Neural cell (in vitro differentiated cells): ENCODE measurements around the gene SHF. TPM values are rescaled to one million over a fixed set of nuclear protein-coding genes. Genes with fewer than 3 reads are reported as not detected.

Experiments used
- H2AFZ ChIP-seq: fragments of 200-600, 300-800 bp; sonication (generic), shearing (Covaris generic); 2 replicates; pipeline ENCODE4 v1.6.0; 2014; ENCODE audit warnings: low read depth, mild to moderate bottlenecking, antibody characterized with exemption, low read length, moderate library complexity
- H3F3A ChIP-seq: fragments of 200-600 bp; shearing (Covaris generic); 2 replicates; pipeline ENCODE4 v1.6.1; 2016; ENCODE audit warnings: mild to moderate bottlenecking, moderate library complexity, mixed read lengths, antibody characterized with exemption, low read length; ENCODE audit not compliant: insufficient read depth, poor library complexity, severe bottlenecking
- H3K27ac ChIP-seq: fragments of 200-600, 300-800 bp; sonication (generic), shearing (Covaris generic); 2 replicates; pipeline ENCODE4 v1.5.1; 2014; ENCODE audit warnings: mild to moderate bottlenecking, low read length, moderate library complexity
- H3K27me3 ChIP-seq: fragments of 300-800, 200-600 bp; sonication (generic), shearing (Covaris generic); 2 replicates; pipeline ENCODE4 v1.6.0; 2014; ENCODE audit warnings: mild to moderate bottlenecking, low read depth, low read length, moderate library complexity; ENCODE audit not compliant: insufficient read depth
- H3K36me3 ChIP-seq: fragments of 300-800, 200-600 bp; sonication (generic), shearing (Covaris generic); 2 replicates; pipeline ENCODE4 v1.5.1; 2014; ENCODE audit warnings: mild to moderate bottlenecking, antibody characterized with exemption, low read length, moderate library complexity; ENCODE audit not compliant: insufficient read depth
- H3K4me2 ChIP-seq: fragments of 300-800, 200-600 bp; sonication (generic), shearing (Covaris generic); 2 replicates; pipeline ENCODE4 v1.6.0; 2014; ENCODE audit warnings: mild to moderate bottlenecking, low read length
- H3K4me3 ChIP-seq: fragments of 300-800, 200-600 bp; sonication (generic), shearing (Covaris generic); 2 replicates; pipeline ENCODE4 v1.5.1; 2014; ENCODE audit warnings: mild to moderate bottlenecking, low read length, moderate library complexity
- H3K79me2 ChIP-seq: fragments of 200-600 bp; shearing (Covaris generic); replicated peaks from 2 replicates; pipeline ENCODE4 v1.6.0; 2014; ENCODE audit warnings: mild to moderate bottlenecking, low read length, moderate library complexity; ENCODE audit not compliant: insufficient read depth
- H3K9ac ChIP-seq: fragments of 300-800, 200-600 bp; sonication (generic), shearing (Covaris generic); 2 replicates; pipeline ENCODE4 v1.6.1; 2016; ENCODE audit warnings: mild to moderate bottlenecking, low read length, mixed read lengths
- H3K9me2 ChIP-seq: fragments of 200-600 bp; shearing (Covaris generic); 2 replicates; pipeline ENCODE4 v1.6.1; 2016; ENCODE audit warnings: mild to moderate bottlenecking, low read length, mixed read lengths; ENCODE audit not compliant: insufficient read depth
- H3K9me3 ChIP-seq: fragments of 200-600, 300-800 bp; sonication (generic), shearing (Covaris generic); 2 replicates; pipeline ENCODE4 v1.6.1; 2016; ENCODE audit warnings: mild to moderate bottlenecking, mixed run types, low read length, moderate library complexity, mixed read lengths
- H4K20me1 ChIP-seq: fragments of 200-600 bp; shearing (Covaris generic); 2 replicates; pipeline ENCODE4 v1.6.1; 2016; ENCODE audit warnings: mild to moderate bottlenecking, mixed run types; ENCODE audit not compliant: insufficient read depth
- CTCF ChIP-seq: fragments of 450-650 bp; IDR thresholded peaks from 2 replicates; pipeline ENCODE4 v1.5.1; 2014; ENCODE audit warnings: antibody characterized with exemption, mild to moderate bottlenecking, moderate library complexity; ENCODE audit not compliant: poor library complexity, severe bottlenecking
- EP300 ChIP-seq: fragments of 450-650 bp; conservative IDR thresholded peaks from 2 replicates; pipeline ENCODE4 v1.6.1; 2014; ENCODE audit warnings: antibody characterized with exemption, mild to moderate bottlenecking, moderate library complexity; ENCODE audit not compliant: poor library complexity, severe bottlenecking
- EZH2 ChIP-seq: fragments of 200-600, 300-800 bp; shearing (Covaris generic), sonication (generic); IDR thresholded peaks from 2 replicates; pipeline ENCODE4 v1.6.1; 2014; ENCODE audit warnings: antibody characterized with exemption, low read length, borderline replicate concordance, mild to moderate bottlenecking; ENCODE audit not compliant: insufficient read depth, poor library complexity, severe bottlenecking
- MXI1 ChIP-seq: fragments of 450-650 bp; conservative IDR thresholded peaks from 2 replicates; pipeline ENCODE4 v1.6.1; 2014; ENCODE audit warnings: antibody characterized with exemption, mild to moderate bottlenecking; ENCODE audit not compliant: poor library complexity, severe bottlenecking
- POLR2AphosphoS5 ChIP-seq: IDR thresholded peaks from 2 replicates; pipeline ENCODE4 v1.6.1; 2012
- RAD21 ChIP-seq: fragments of 450-650 bp; conservative IDR thresholded peaks from 2 replicates; pipeline ENCODE4 v1.6.1; 2014; ENCODE audit warnings: antibody characterized with exemption, mild to moderate bottlenecking, moderate library complexity
- REST ChIP-seq: IDR thresholded peaks from 2 replicates; pipeline ENCODE4 v1.6.1; 2012; ENCODE audit warnings: borderline replicate concordance
- SMC3 ChIP-seq: fragments of 450-650 bp; conservative IDR thresholded peaks from 2 replicates; pipeline ENCODE4 v1.6.1; 2014; ENCODE audit warnings: antibody characterized with exemption, mild to moderate bottlenecking, moderate library complexity; ENCODE audit not compliant: poor library complexity
- TAF1 ChIP-seq: IDR thresholded peaks from 2 replicates; pipeline ENCODE4 v1.6.1; 2012; ENCODE audit warnings: low read depth
- polyA plus RNA-seq: library from polyadenylated mRNA; depleted of rRNA; stranded (reverse); fragments of >200 nt; gene quantifications from 2 replicates; pipeline ENCODE4 v1.2.3, GENCODE V29; 2014

Gene SHF
- polyA plus RNA-seq, 1 donor from 2014 or later, result 41.5 TPM

GRCh38 chr15:45200799-45201556 is 13.2 kb upstream of the SHF start:
- TF ChIP-seq MXI1 (no peak), EP300 (no peak), TAF1 (peak; percentile 62), REST (no peak)
- Histone ChIP-seq H3K9ac (peak overlapping the region; percentile 91), H3K27ac (peak overlapping the region; percentile 99)

GRCh38 chr15:45200001-45200798 is 12.4 kb upstream of the SHF start:
- Histone ChIP-seq H3K79me2 (no peaks in the 10 kb centered on the region), H3K9ac (peak overlapping the region; percentile 91)

More at GRCh38 chr15:45200799-45201556, 13.2 kb upstream of the SHF start:
- Histone ChIP-seq H3K27me3 (no peaks in the 10 kb centered on the region), H3K4me3 (peak overlapping the region; percentile 75), H3K79me2 (no peaks in the 10 kb centered on the region), H3K9me2 (no peaks in the 10 kb centered on the region), H4K20me1 (no peaks in the 10 kb centered on the region), H2AFZ (peak overlapping the region; percentile 90), H3K36me3 (no peaks in the 10 kb centered on the region), H3K9me3 (no peaks in the 10 kb centered on the region), H3F3A (peaks cover 17% of the 10 kb centered on the region), H3K4me2 (peak overlapping the region; percentile 60)

More at GRCh38 chr15:45200001-45200798, 12.4 kb upstream of the SHF start:
- H4K20me1 ChIP-seq, result no peaks in the 10 kb centered on the region
- no peaks in the 10 kb centered on the region for H3K36me3 ChIP-seq
- no peaks in the 10 kb centered on the region for H3K9me3 ChIP-seq
- no peaks in the 10 kb centered on the region for H3K27me3 ChIP-seq
- H3F3A ChIP-seq, result peaks cover 17% of the 10 kb centered on the region
- TF ChIP-seq MXI1 (peak; percentile 68), SMC3 (peak; percentile 51), REST (peak; percentile 99), RAD21 (no peak), EP300 (peak; percentile 78), CTCF (peak; percentile 18), EZH2 (no peak), POLR2AphosphoS5 (peak; percentile 98), TAF1 (peak; percentile 97)
- peak overlapping the region; percentile 90 for H2AFZ ChIP-seq
- H3K4me3 ChIP-seq, result peak overlapping the region; percentile 75
- H3K4me2 ChIP-seq, result peak overlapping the region; percentile 65
- peak overlapping the region; percentile 99 for H3K27ac ChIP-seq
- H3K9me2 ChIP-seq, result no peaks in the 10 kb centered on the region
